Endothelial cell of umbilical vein (primary cell): ENCODE results near the gene EPSTI1. TPM values are rescaled to one million over a fixed set of nuclear protein-coding genes. Genes with fewer than 3 reads are reported as not detected.

Experiments
- BruUV-seq: library from RNA; stranded (reverse); fragments of 400-500 nt; replicated peaks from 2 replicates; lab custom pipeline; 2021; lab: Mats Ljungman, UMichigan
- CTCF ChIA-PET: fragments of 300-600, 350-600 bp; sonication (Branson Sonifier 250); formaldehyde crosslinking; loops from one replicate; lab custom pipeline; 2021; ENCODE audit warnings: antibody characterized with exemption, inconsistent platforms; lab: Charles Lee
- POLR2A ChIA-PET: fragments of 300-600, 350-600 bp; sonication (Branson Sonifier 250); formaldehyde crosslinking; loops from one replicate; lab custom pipeline; 2021; ENCODE audit warnings: antibody characterized with exemption, inconsistent platforms; lab: Charles Lee
- DNase-seq: peaks from one replicate; pipeline ENCODE4 v3.0.0-alpha.2; 2011; ENCODE audit warnings: low read depth, low spot score
- FAIRE-seq: peaks from 2 replicates; lab custom pipeline; 2011; peaks lifted over from hg19 to GRCh38; lab: Jason Lieb, UNC
- H2AFZ ChIP-seq: 2 replicates; pipeline ENCODE4 v1.6.0; 2012; ENCODE audit warnings: low read depth, low read length, control low read depth, inconsistent platforms
- H3K27ac ChIP-seq: 2 replicates; pipeline ENCODE4 v1.5.1; 2011; ENCODE audit warnings: low read depth, mild to moderate bottlenecking, control low read depth, low read length, moderate library complexity; ENCODE audit not compliant: insufficient read depth
- H3K27me3 ChIP-seq, 2 experiments: 2 replicates each; pipeline versions ENCODE4 v1.6.0 to v1.6.1; 2011; ENCODE audit warnings: low read length in 2 of 2, mixed read lengths in 1 of 2; ENCODE audit not compliant: control insufficient read depth in 2 of 2, insufficient read depth in 2 of 2
- H3K36me3 ChIP-seq, 2 experiments: 2 replicates in 1 of 2; 3 replicates in 1 of 2; pipeline ENCODE4 v1.5.1; 2011; ENCODE audit warnings: low read length in 2 of 2, mild to moderate bottlenecking in 1 of 2, moderate library complexity in 1 of 2; ENCODE audit not compliant: control insufficient read depth in 2 of 2, insufficient read depth in 2 of 2; ENCODE audit errors: extremely low read depth in 1 of 2
- H3K4me1 ChIP-seq: 3 replicates; pipeline ENCODE4 v1.5.1; 2011; ENCODE audit warnings: mild to moderate bottlenecking, low read length; ENCODE audit not compliant: control insufficient read depth, insufficient read depth; ENCODE audit errors: extremely low read depth
- H3K4me2 ChIP-seq: 2 replicates; pipeline ENCODE4 v1.6.1; 2011; ENCODE audit warnings: low read length, control low read depth, mixed read lengths; ENCODE audit not compliant: insufficient read depth
- H3K4me3 ChIP-seq, 3 experiments: fragments of 200-600 bp in 1 of 3; sonication (generic), shearing (Covaris generic) in 1 of 3; replicated peaks in 1 of 3; 2 replicates each; pipeline ENCODE4 v1.5.1; 2011 to 2016; ENCODE audit warnings: control low read depth in 3 of 3, low read length in 3 of 3, mild to moderate bottlenecking in 2 of 3, inconsistent platforms in 1 of 3, low read depth in 1 of 3, moderate library complexity in 1 of 3; ENCODE audit not compliant: insufficient read depth in 1 of 3
- H3K79me2 ChIP-seq: 2 replicates; pipeline ENCODE4 v1.6.0; 2012; ENCODE audit warnings: low read length, inconsistent platforms; ENCODE audit not compliant: control insufficient read depth, insufficient read depth
- H3K9ac ChIP-seq: replicated peaks from 2 replicates; pipeline ENCODE3; 2011; ENCODE audit warnings: low read length, control low read depth; ENCODE audit not compliant: insufficient read depth; ENCODE audit errors: extremely low read depth
- H3K9me1 ChIP-seq: replicated peaks from 3 replicates; pipeline ENCODE4 v1.6.0; 2011; ENCODE audit warnings: mild to moderate bottlenecking, low read length; ENCODE audit not compliant: control insufficient read depth, insufficient read depth; ENCODE audit errors: extremely low read depth
- H3K9me3 ChIP-seq: replicated peaks from 2 replicates; pipeline ENCODE4 v1.5.1; 2012; ENCODE audit warnings: low read length, inconsistent platforms; ENCODE audit not compliant: control insufficient read depth, insufficient read depth
- H4K20me1 ChIP-seq: replicated peaks from 2 replicates; pipeline ENCODE3; 2011; ENCODE audit warnings: mild to moderate bottlenecking, low read length; ENCODE audit not compliant: control insufficient read depth, insufficient read depth; ENCODE audit errors: extremely low read depth
- CTCF ChIP-seq, 2 donors: IDR thresholded peaks; 1 replicate in 1 of 2; 2 replicates in 1 of 2; pipeline ENCODE4 v1.5.1; 2011; ENCODE audit warnings: low read length in 2 of 2, mild to moderate bottlenecking in 2 of 2, moderate library complexity in 2 of 2, control low read depth in 1 of 2, inconsistent platforms in 1 of 2, low read depth in 1 of 2; ENCODE audit not compliant: insufficient read depth in 1 of 2; ENCODE audit errors: extremely low read depth in 1 of 2
- EZH2 ChIP-seq: IDR thresholded peaks from 2 replicates; pipeline ENCODE4 v1.6.1; 2012; ENCODE audit warnings: borderline replicate concordance, low read depth, mild to moderate bottlenecking, moderate library complexity, low read length, inconsistent platforms; ENCODE audit not compliant: severe bottlenecking
- FOS ChIP-seq: IDR thresholded peaks from 2 replicates; pipeline ENCODE4 v1.6.1; 2011; ENCODE audit warnings: mild to moderate bottlenecking, low read length, moderate library complexity, borderline replicate concordance; ENCODE audit not compliant: insufficient read depth
- GATA2 ChIP-seq: IDR thresholded peaks from 2 replicates; pipeline ENCODE4 v1.7.0; 2011; ENCODE audit warnings: low read depth, mild to moderate bottlenecking, moderate library complexity, mixed read lengths, low read length; ENCODE audit not compliant: insufficient read length, insufficient read depth
- JUN ChIP-seq: IDR thresholded peaks from 2 replicates; pipeline ENCODE4 v1.6.1; 2011; ENCODE audit warnings: borderline replicate concordance, low read depth; ENCODE audit not compliant: insufficient read length, insufficient read depth
- MAX ChIP-seq: IDR thresholded peaks from 2 replicates; pipeline ENCODE4 v1.6.1; 2011; ENCODE audit not compliant: insufficient read depth, insufficient read length
- MYC ChIP-seq: IDR thresholded peaks from one replicate; pipeline ENCODE4 v1.6.1; 2011; ENCODE audit warnings: mild to moderate bottlenecking, low read depth, low read length
- POLR2A ChIP-seq: IDR thresholded peaks from 2 replicates; pipeline ENCODE4 v1.6.1; 2012; ENCODE audit warnings: low read depth, mild to moderate bottlenecking, control low read depth, low read length
- POLR2AphosphoS5 ChIP-seq: IDR thresholded peaks from 2 replicates; pipeline ENCODE4 v1.6.1; 2012; ENCODE audit warnings: low read depth, mild to moderate bottlenecking, control low read depth, low read length, moderate library complexity; ENCODE audit not compliant: insufficient read depth
- dilution Hi-C: fragments of 300-500 bp; cut with MboI; formaldehyde crosslinking; loops from one replicate; pipeline ENCODE4 v1.15.0; 2019; ENCODE audit warnings: low sequenced_read_pairs; ENCODE audit not compliant: extremely low pct_ligation_motif_present
- intact Hi-C: fragments of 100-400 bp; cut with micrococcal nuclease; formaldehyde crosslinking; loops from one replicate; pipeline ENCODE4 v1.10.0; 2022
- polyA plus RNA-seq, 4 experiments: library from polyadenylated mRNA; depleted of rRNA in 3 of 4; stranded (reverse) in 3 of 4; unstranded in 1 of 4; fragments of >200 nt; gene quantifications; 2 replicates each; pipeline versions ENCODE4 v1.2.1 to v1.2.3, GENCODE V29; 2011 to 2012; ENCODE audit warnings: missing spikeins in 1 of 4
- total RNA-seq: library from RNA; stranded (reverse); gene quantifications from 2 replicates; pipeline ENCODE4 v1.2.3, GENCODE V29; 2021

The EPSTI1 gene
- total and polyA plus RNA-seq, 2 donors (not counting 3 experiments of a cell fraction or from before 2014, with no cell fraction given), result 0.77 to 3.1 TPM

GRCh38 chr13:43030548-43030947 lies 38.5 kb upstream of the EPSTI1 start:
- H3K79me2 ChIP-seq, result peaks cover 39% of the 10 kb centered on the region

GRCh38 chr13:43026262-43026661 lies 34.2 kb upstream of the EPSTI1 start:
- H3K4me3 ChIP-seq, result no peak overlapping the region
- H3K9me1 ChIP-seq, result no peaks in the 10 kb centered on the region
- ChIA-PET POLR2A (no interaction called here), CTCF (no interaction called here)
- peaks cover 0 to 3% of the 10 kb centered on the region in 2 experiments for H3K36me3 ChIP-seq
- no peak overlapping the region for H3K4me2 ChIP-seq
- dilution Hi-C loops, result no loop called here
- H3K9me3 ChIP-seq, result no peaks in the 10 kb centered on the region
- no peak overlapping the region for H3K9ac ChIP-seq
- no peak for FAIRE-seq
- no peak for TF ChIP-seq MAX
- no peak for TF ChIP-seq GATA2
- no peak for TF ChIP-seq EZH2
- TF ChIP-seq FOS, result no peak
- TF ChIP-seq POLR2A, result no peak
- TF ChIP-seq POLR2AphosphoS5, result no peak
- no peak for TF ChIP-seq CTCF (IDR thresholded peaks at IDR 0.05; ENCODE audit: extremely low read depth in 1 of 2, insufficient read depth in 1 of 2, low read depth in 1 of 2, low read length in 2 of 2)
- TF ChIP-seq JUN, result no peak
- TF ChIP-seq MYC, result no peak
- H4K20me1 ChIP-seq, result no peaks in the 10 kb centered on the region
- intact Hi-C loops, result no loop called here
- no peak overlapping the region for H2AFZ ChIP-seq
- H3K4me1 ChIP-seq, result peaks cover 2% of the 10 kb centered on the region
- H3K79me2 ChIP-seq, result peaks cover 41% of the 10 kb centered on the region
- BruUV-seq, result no TSS peak
- no peaks in the 10 kb centered on the region for H3K27me3 ChIP-seq
- DNase-seq, result no peak
- no peak overlapping the region for H3K27ac ChIP-seq

More at GRCh38 chr13:43030548-43030947, 38.5 kb upstream of the EPSTI1 start:
- Histone ChIP-seq H3K27ac (no peak overlapping the region), H3K4me2 (no peak overlapping the region), H4K20me1 (no peaks in the 10 kb centered on the region), H3K4me3 (no peak overlapping the region), H3K36me3 (peaks cover 0 to 3% of the 10 kb centered on the region in 2 experiments), H3K9me1 (no peaks in the 10 kb centered on the region), H3K4me1 (no peaks in the 10 kb centered on the region), H3K27me3 (no peaks in the 10 kb centered on the region), H3K9me3 (no peaks in the 10 kb centered on the region), H2AFZ (no peak overlapping the region), H3K9ac (no peak overlapping the region)
- CTCF ChIA-PET, result interaction anchor here (0.7 kb wide), 1 partner anchor 25 kb away, joined by 3 read pairs; no protein-coding TSS in a partner anchor
- FAIRE-seq (no peak), DNase-seq (no peak)
- BruUV-seq, result no TSS peak
- TF ChIP-seq MAX, result no peak
- no peak for TF ChIP-seq GATA2
- no peak for TF ChIP-seq POLR2AphosphoS5
- no peak for TF ChIP-seq FOS
- TF ChIP-seq EZH2, result no peak
- no peak for TF ChIP-seq JUN
- POLR2A ChIA-PET, result no interaction called here
- intact Hi-C loops, result no loop called here
- dilution Hi-C loops, result no loop called here
